ENCODE data around the gene ILK. TPM values are rescaled to one million over a fixed set of nuclear protein-coding genes. Genes with fewer than 3 reads are reported as not detected.

ILK gene
- total and polyA plus RNA-seq, 10 donors, result 71.4 to 194 (median 126) TPM

- peaks cover 8 to 59% (median 46%) of the 10 kb centered on the region in 6 donors for H3K36me3 ChIP-seq
- H3K9me3 ChIP-seq, result no peaks in the 10 kb centered on the region
- no peak for DNase-seq
- H3K27me3 ChIP-seq (replicated peaks in 1 of 7), result no peaks in the 10 kb centered on the region
- WGBS, 5 donors, result 88 to 95% (median 93%) methylated on average over 2 of the region's 2 CpGs
- peaks cover 36 to 88% (median 62%) of the 10 kb centered on the region in 6 donors for H3K4me1 ChIP-seq
- TF ChIP-seq POLR2AphosphoS5 (IDR thresholded peaks at IDR 0.05), result no peak
- no peak for TF ChIP-seq POLR2A (IDR thresholded peaks at IDR 0.05)
- TF ChIP-seq CTCF (IDR thresholded peaks at IDR 0.05 in 8 of 11, conservative IDR thresholded peaks at IDR 0.05 in 3 of 11), result no peak
- no peak overlapping the region for H3K4me3 ChIP-seq
- intact Hi-C loops (cut with DNase I; ENCODE audit: low total_unique reads), result no loop called here
- H3K27ac ChIP-seq, result peak overlapping the region in 3 of 8 donors; percentile 17 to 99 (median 98)
Observed at GRCh38 chr11:6614446-6614845, 10.9 kb downstream of the ILK start.

- DNase-seq, result no peak
- Histone ChIP-seq H3K9me3 (no peaks in the 10 kb centered on the region), H3K4me1 (peaks cover 40 to 88% (median 62%) of the 10 kb centered on the region in 6 donors), H3K27ac (peak overlapping the region in 2 of 8 donors; percentile 7 to 99), H3K4me3 (no peak overlapping the region), H3K27me3 (replicated peaks in 1 of 7) (no peaks in the 10 kb centered on the region), H3K36me3 (peaks cover 5 to 53% (median 40%) of the 10 kb centered on the region in 6 donors)
- intact Hi-C loops (cut with DNase I; ENCODE audit: low total_unique reads), result no loop called here
- no peak for TF ChIP-seq POLR2AphosphoS5 (IDR thresholded peaks at IDR 0.05)
- no peak for TF ChIP-seq POLR2A (IDR thresholded peaks at IDR 0.05)
- no peak for TF ChIP-seq CTCF (IDR thresholded peaks at IDR 0.05 in 8 of 11, conservative IDR thresholded peaks at IDR 0.05 in 3 of 11)
- 91 to 99% (median 96%) methylated on average over 5 of the region's 5 CpGs for WGBS, 5 donors
Observed at GRCh38 chr11:6615046-6615445, 11.5 kb downstream of the ILK start.

- Histone ChIP-seq H3K9me3 (no peaks in the 10 kb centered on the region), H3K4me3 (no peak overlapping the region), H3K27me3 (replicated peaks in 1 of 7) (no peaks in the 10 kb centered on the region), H3K4me1 (peaks cover 34 to 88% (median 53%) of the 10 kb centered on the region in 6 donors), H3K36me3 (peaks cover 0 to 44% (median 30%) of the 10 kb centered on the region in 6 donors), H3K27ac (peak overlapping the region in 2 of 8 donors; percentile 94 to 96)
- intact Hi-C loops (cut with DNase I; ENCODE audit: low total_unique reads), result no loop called here
- TF ChIP-seq CTCF (IDR thresholded peaks at IDR 0.05 in 8 of 11, conservative IDR thresholded peaks at IDR 0.05 in 3 of 11), result no peak
- TF ChIP-seq POLR2A (IDR thresholded peaks at IDR 0.05), result no peak
- TF ChIP-seq POLR2AphosphoS5 (IDR thresholded peaks at IDR 0.05), result no peak
- WGBS, 5 donors, result 91 to 99% (median 95%) methylated on average over 9 of the region's 9 CpGs
- peak; percentile 58 for DNase-seq
Observed at GRCh38 chr11:6615882-6616585, 12.5 kb downstream of the ILK start.

- H3K36me3 ChIP-seq, result peaks cover 0 to 39% (median 29%) of the 10 kb centered on the region in 6 donors
- 83 to 97% (median 92%) methylated on average over 13 to 14 of the region's 14 CpGs for WGBS, 5 donors
- peaks cover 29 to 88% (median 48%) of the 10 kb centered on the region in 6 donors for H3K4me1 ChIP-seq
- no peaks in the 10 kb centered on the region for H3K9me3 ChIP-seq
- H3K4me3 ChIP-seq, result peak overlapping the region in 2 of 8 donors; percentile 76 to 95
- peak; percentile 75 for DNase-seq
- no peaks in the 10 kb centered on the region for H3K27me3 ChIP-seq (replicated peaks in 1 of 7)
- intact Hi-C loops (cut with DNase I; ENCODE audit: low total_unique reads), result no loop called here
- TF ChIP-seq POLR2AphosphoS5 (IDR thresholded peaks at IDR 0.05) (no peak), POLR2A (IDR thresholded peaks at IDR 0.05) (no peak), CTCF (IDR thresholded peaks at IDR 0.05 in 8 of 11, conservative IDR thresholded peaks at IDR 0.05 in 3 of 11) (no peak)
- peak overlapping the region in 6 of 8 donors; percentile 30 to 98 (median 94) for H3K27ac ChIP-seq
Observed at GRCh38 chr11:6616596-6617250, 13.1 kb downstream of the ILK start.
